ENCODE data around the gene NAGPA. TPM values are rescaled to one million over a fixed set of nuclear protein-coding genes. Genes with fewer than 3 reads are reported as not detected.

Gene NAGPA
- total and polyA plus RNA-seq, 2 of the 8 experiments (the other 6 are each of a cell fraction or from before 2014, with no cell fraction given), result 10.1 to 13.2 TPM

- no peak for TF ChIP-seq CHD7 (IDR thresholded peaks at IDR 0.05; ENCODE audit: insufficient replicate concordance, low read length)
- no peak for TF ChIP-seq BRCA1 (IDR thresholded peaks at IDR 0.05; ENCODE audit: low read depth, low read length)
Measured at GRCh38 chr16:5012887-5013286, 20.8 kb downstream of the NAGPA start (continued).

Measured in H1 (cell line).